T-helper 2 cell treated with Interferon-gamma antibody and Interleukin-4, amounts not matched to agents 5 μg/mL and 100 μg/mL, for 36 hours (primary cell): ENCODE measurements around the gene ARAP2.

Experiments
- DNase-seq: peaks from one replicate; pipeline ENCODE4 v3.0.0; 2021; ENCODE audit warnings: low spot score
- H3K27ac Mint-ChIP-seq: one replicate; pipeline ENCODE4 v1.8.0; 2021; ENCODE audit warnings: mild to moderate bottlenecking, mixed read lengths
- H3K27me3 Mint-ChIP-seq: one replicate; pipeline ENCODE4 v1.8.0; 2021; ENCODE audit warnings: low read depth, mixed read lengths
- H3K36me3 Mint-ChIP-seq: one replicate; pipeline ENCODE4 v1.8.0; 2021; ENCODE audit warnings: low read depth, mixed read lengths
- H3K4me1 Mint-ChIP-seq: one replicate; pipeline ENCODE4 v1.8.0; 2021; ENCODE audit warnings: low read depth, mixed read lengths
- H3K4me3 Mint-ChIP-seq: one replicate; pipeline ENCODE4 v1.8.0; 2022; ENCODE audit warnings: mild to moderate bottlenecking, moderate library complexity, mixed read lengths
- H3K9me3 Mint-ChIP-seq: one replicate; pipeline ENCODE4 v1.8.0; 2021; ENCODE audit warnings: mixed read lengths

ARAP2 gene

GRCh38 chr4:36123906-36124305 is 120.4 kb downstream of the ARAP2 start:
- peaks cover 2% of the 10 kb centered on the region for H3K4me1 Mint-ChIP-seq
- DNase-seq: no peak
- H3K27me3 Mint-ChIP-seq: no peaks in the 10 kb centered on the region
- H3K9me3 Mint-ChIP-seq: no peaks in the 10 kb centered on the region
- peaks cover 22% of the 10 kb centered on the region for H3K36me3 Mint-ChIP-seq
- no peak overlapping the region for H3K4me3 Mint-ChIP-seq
- no peak overlapping the region for H3K27ac Mint-ChIP-seq

GRCh38 chr4:36115312-36115711 is 129.0 kb downstream of the ARAP2 start:
- peaks cover 2% of the 10 kb centered on the region for H3K4me1 Mint-ChIP-seq
- H3K36me3 Mint-ChIP-seq: peaks cover 25% of the 10 kb centered on the region
- no peak overlapping the region for H3K27ac Mint-ChIP-seq
- DNase-seq: no peak
- H3K4me3 Mint-ChIP-seq: no peak overlapping the region
- no peaks in the 10 kb centered on the region for H3K27me3 Mint-ChIP-seq
- no peaks in the 10 kb centered on the region for H3K9me3 Mint-ChIP-seq

- no peaks in the 10 kb centered on the region for H3K27me3 Mint-ChIP-seq
- DNase-seq: no peak
- no peaks in the 10 kb centered on the region for H3K9me3 Mint-ChIP-seq
- H3K36me3 Mint-ChIP-seq: peaks cover 20% of the 10 kb centered on the region
- H3K4me1 Mint-ChIP-seq: peaks cover 2% of the 10 kb centered on the region
- H3K27ac Mint-ChIP-seq: no peak overlapping the region
- H3K4me3 Mint-ChIP-seq: no peak overlapping the region
Measured at GRCh38 chr4:36111172-36111571, 133.1 kb downstream of the ARAP2 start.

GRCh38 chr4:36099509-36099908 is 144.8 kb downstream of the ARAP2 start:
- peaks cover 37% of the 10 kb centered on the region for H3K36me3 Mint-ChIP-seq
- peaks cover 16% of the 10 kb centered on the region for H3K4me1 Mint-ChIP-seq
- peak overlapping the region; percentile 70 for H3K27ac Mint-ChIP-seq
- no peaks in the 10 kb centered on the region for H3K27me3 Mint-ChIP-seq
- H3K4me3 Mint-ChIP-seq: peak overlapping the region; percentile 16
- DNase-seq: peak; percentile 48
- no peaks in the 10 kb centered on the region for H3K9me3 Mint-ChIP-seq

GRCh38 chr4:36094995-36095394 is 149.3 kb downstream of the ARAP2 start:
- Mint-ChIP-seq H3K4me3 (no peak overlapping the region), H3K36me3 (peaks cover 30% of the 10 kb centered on the region), H3K27me3 (no peaks in the 10 kb centered on the region), H3K27ac (no peak overlapping the region), H3K4me1 (peaks cover 8% of the 10 kb centered on the region), H3K9me3 (no peaks in the 10 kb centered on the region)
- DNase-seq: no peak

- Mint-ChIP-seq H3K9me3 (no peaks in the 10 kb centered on the region), H3K36me3 (peaks cover 12% of the 10 kb centered on the region), H3K4me1 (no peaks in the 10 kb centered on the region), H3K4me3 (no peak overlapping the region), H3K27me3 (no peaks in the 10 kb centered on the region), H3K27ac (no peak overlapping the region)
- no peak for DNase-seq
Measured at GRCh38 chr4:36091997-36092396, 152.3 kb downstream of the ARAP2 start.

- H3K27ac Mint-ChIP-seq: no peak overlapping the region
- no peaks in the 10 kb centered on the region for H3K9me3 Mint-ChIP-seq
- H3K4me3 Mint-ChIP-seq: no peak overlapping the region
- peaks cover 8% of the 10 kb centered on the region for H3K4me1 Mint-ChIP-seq
- H3K27me3 Mint-ChIP-seq: no peaks in the 10 kb centered on the region
- peaks cover 8% of the 10 kb centered on the region for H3K36me3 Mint-ChIP-seq
- no peak for DNase-seq
Measured at GRCh38 chr4:36088542-36088941, 155.8 kb downstream of the ARAP2 start.

- Mint-ChIP-seq H3K27me3 (no peaks in the 10 kb centered on the region), H3K36me3 (peaks cover 10% of the 10 kb centered on the region), H3K27ac (no peak overlapping the region), H3K9me3 (no peaks in the 10 kb centered on the region), H3K4me1 (peaks cover 8% of the 10 kb centered on the region), H3K4me3 (peak overlapping the region; percentile 15)
- DNase-seq: no peak
Measured at GRCh38 chr4:36086261-36086786, 158.0 kb downstream of the ARAP2 start.

- no peak for DNase-seq
- no peaks in the 10 kb centered on the region for H3K9me3 Mint-ChIP-seq
- no peaks in the 10 kb centered on the region for H3K27me3 Mint-ChIP-seq
- H3K4me1 Mint-ChIP-seq: peaks cover 9% of the 10 kb centered on the region
- H3K27ac Mint-ChIP-seq: no peak overlapping the region
- no peak overlapping the region for H3K4me3 Mint-ChIP-seq
- H3K36me3 Mint-ChIP-seq: peaks cover 7% of the 10 kb centered on the region
Measured at GRCh38 chr4:36082817-36083216, 161.5 kb downstream of the ARAP2 start.

- Mint-ChIP-seq H3K4me3 (no peak overlapping the region), H3K4me1 (peaks cover 5% of the 10 kb centered on the region), H3K36me3 (peaks cover 7% of the 10 kb centered on the region), H3K9me3 (no peaks in the 10 kb centered on the region), H3K27ac (no peak overlapping the region), H3K27me3 (no peaks in the 10 kb centered on the region)
- peak; percentile 24 for DNase-seq
Measured at GRCh38 chr4:36081185-36081584, 163.1 kb downstream of the ARAP2 start.

- Mint-ChIP-seq H3K27me3 (no peaks in the 10 kb centered on the region), H3K9me3 (no peaks in the 10 kb centered on the region), H3K4me1 (peaks cover 4% of the 10 kb centered on the region), H3K27ac (no peak overlapping the region), H3K36me3 (peaks cover 7% of the 10 kb centered on the region), H3K4me3 (no peak overlapping the region)
- no peak for DNase-seq
Measured at GRCh38 chr4:36079666-36080065, 164.6 kb downstream of the ARAP2 start.

GRCh38 chr4:36078319-36078718 is 166.0 kb downstream of the ARAP2 start:
- Mint-ChIP-seq H3K27me3 (no peaks in the 10 kb centered on the region), H3K9me3 (no peaks in the 10 kb centered on the region), H3K27ac (no peak overlapping the region), H3K36me3 (peaks cover 7% of the 10 kb centered on the region), H3K4me3 (no peak overlapping the region), H3K4me1 (peaks cover 1% of the 10 kb centered on the region)
- DNase-seq: no peak

- Mint-ChIP-seq H3K4me1 (peaks cover 3% of the 10 kb centered on the region), H3K4me3 (no peak overlapping the region), H3K27me3 (no peaks in the 10 kb centered on the region), H3K36me3 (peaks cover 24% of the 10 kb centered on the region), H3K9me3 (no peaks in the 10 kb centered on the region), H3K27ac (no peak overlapping the region)
- DNase-seq: no peak
Measured at GRCh38 chr4:36072529-36072928, 171.8 kb downstream of the ARAP2 start.

GRCh38 chr4:36067116-36067515 is 177.2 kb downstream of the ARAP2 start:
- Mint-ChIP-seq H3K36me3 (peaks cover 27% of the 10 kb centered on the region), H3K4me1 (no peaks in the 10 kb centered on the region), H3K27me3 (no peaks in the 10 kb centered on the region), H3K9me3 (no peaks in the 10 kb centered on the region), H3K27ac (no peak overlapping the region), H3K4me3 (no peak overlapping the region)
- DNase-seq: no peak

- Mint-ChIP-seq H3K9me3 (no peaks in the 10 kb centered on the region), H3K27ac (no peak overlapping the region), H3K4me3 (no peak overlapping the region), H3K27me3 (no peaks in the 10 kb centered on the region), H3K4me1 (no peaks in the 10 kb centered on the region), H3K36me3 (peaks cover 25% of the 10 kb centered on the region)
- DNase-seq: no peak
Measured at GRCh38 chr4:36065274-36065871, 178.9 kb downstream of the ARAP2 start.
